Ovary (tissue), 9 donors: Measurements from ENCODE around the gene COMMD4. TPM values are rescaled to one million over a fixed set of nuclear protein-coding genes. Genes with fewer than 3 reads are reported as not detected.
"Not testable (repeated sequence)": the region's sequence is repeated elsewhere in the genome, so short reads cannot be mapped to it uniquely, and the experiment has no call there.

Experiments
- DNase-seq, 5 donors: peaks; one replicate each; pipeline ENCODE4 v3.0.0-alpha.2; 2019 to 2020
- H3K27ac ChIP-seq, 2 donors: fragments of 200-600 bp; one replicate each; pipeline versions ENCODE4 v1.5.1 to v1.8.0; 2019 to 2022
- H3K27me3 ChIP-seq: fragments of 200-600 bp; one replicate; pipeline ENCODE4 v1.8.0; 2022
- H3K36me3 ChIP-seq: fragments of 200-600 bp; sonication (generic); one replicate; pipeline ENCODE4 v1.5.1; 2019
- H3K4me1 ChIP-seq: one replicate; pipeline ENCODE4 v1.8.1; 2013; ENCODE audit warnings: mild to moderate bottlenecking, moderate library complexity; ENCODE audit not compliant: insufficient read depth
- H3K4me3 ChIP-seq: fragments of 200-600 bp; sonication (generic); one replicate; pipeline ENCODE4 v1.5.1; 2017
- H3K9me3 ChIP-seq, 2 donors: fragments of 200-600 bp in 1 of 2; sonication (generic) in 1 of 2; one replicate each; pipeline versions ENCODE4 v1.5.1 to v1.8.1; 2013 to 2019; ENCODE audit warnings: mild to moderate bottlenecking in 1 of 2, moderate library complexity in 1 of 2
- CTCF ChIP-seq, 3 donors: fragments of 450-650 bp in 2 of 3; fragments of 200-600 bp in 1 of 3; IDR thresholded peaks; one replicate each; pipeline versions ENCODE4 v1.5.1 to v1.8.0; 2016 to 2022; ENCODE audit warnings: antibody characterized with exemption in 3 of 3, mild to moderate bottlenecking in 1 of 3
- EP300 ChIP-seq: sonication (generic); formaldehyde crosslinking; IDR thresholded peaks from one replicate; pipeline ENCODE4 v1.6.1; 2017; ENCODE audit warnings: antibody characterized with exemption
- POLR2A ChIP-seq: fragments of 450-650 bp; IDR thresholded peaks from one replicate; pipeline ENCODE4 v1.6.1; 2017; ENCODE audit warnings: antibody characterized with exemption, mild to moderate bottlenecking, moderate library complexity
- WGBS, 3 donors: extraction: QIAGEN DNeasy Blood & Tissue Kit in 1 of 3; methylation state at CpG; one replicate each; pipeline versions ENCODE4 v1.1.5 to v1.1.7; 2013 to 2017; 5-methylcytosine and 5-hydroxymethylcytosine counted together
- intact Hi-C, 4 donors: fragments of 100-400 bp; cut with DNase I; formaldehyde crosslinking; loops; one replicate each; pipeline versions ENCODE4 v1.11.0 to v1.15.1; 2022 to 2023
- polyA plus RNA-seq, 2 donors: library from polyadenylated mRNA; stranded (reverse); fragments of 200-250 nt in 1 of 2; fragments of 350-450 nt in 1 of 2; fragmentation: Illumina TruSeq in 1 of 2; extraction: RNeasy Lipid Tissue Mini Kit (QIAGEN cat#74804) in 1 of 2; gene quantifications; one replicate each; pipeline ENCODE4 v1.2.3, GENCODE V29; 2013 to 2014
- total RNA-seq, 7 donors: library from RNA; depleted of rRNA in 2 of 7; stranded (reverse); fragments of >200 nt in 2 of 7; fragmentation: NEBNext Ultra II Directional in 3 of 7; extraction: Animal tissue kit (Norgen Biotek cat#: 25700) in 3 of 7; gene quantifications; one replicate each; pipeline versions ENCODE4 v1.1.0 to v1.2.4, GENCODE V29; 2016 to 2023
- donor health status: DM: no; HTN: no; CAD: no; lungs with moderate emphysema.
- donor health status: DM: no; HTN: no; CAD: no.
- donor health status: Bipolar disorder and iron deficiency.
- donor health status: DM: yes; HTN: yes; CAD: no.
- donor health status: DM: no; HTN: no; CAD: no.
- donor health status: DM: yes; HTN: yes; CAD: no.

The COMMD4 gene
- total and polyA plus RNA-seq, 9 donors = 12.1 to 67.9 (median 42.0) TPM

DNA sequence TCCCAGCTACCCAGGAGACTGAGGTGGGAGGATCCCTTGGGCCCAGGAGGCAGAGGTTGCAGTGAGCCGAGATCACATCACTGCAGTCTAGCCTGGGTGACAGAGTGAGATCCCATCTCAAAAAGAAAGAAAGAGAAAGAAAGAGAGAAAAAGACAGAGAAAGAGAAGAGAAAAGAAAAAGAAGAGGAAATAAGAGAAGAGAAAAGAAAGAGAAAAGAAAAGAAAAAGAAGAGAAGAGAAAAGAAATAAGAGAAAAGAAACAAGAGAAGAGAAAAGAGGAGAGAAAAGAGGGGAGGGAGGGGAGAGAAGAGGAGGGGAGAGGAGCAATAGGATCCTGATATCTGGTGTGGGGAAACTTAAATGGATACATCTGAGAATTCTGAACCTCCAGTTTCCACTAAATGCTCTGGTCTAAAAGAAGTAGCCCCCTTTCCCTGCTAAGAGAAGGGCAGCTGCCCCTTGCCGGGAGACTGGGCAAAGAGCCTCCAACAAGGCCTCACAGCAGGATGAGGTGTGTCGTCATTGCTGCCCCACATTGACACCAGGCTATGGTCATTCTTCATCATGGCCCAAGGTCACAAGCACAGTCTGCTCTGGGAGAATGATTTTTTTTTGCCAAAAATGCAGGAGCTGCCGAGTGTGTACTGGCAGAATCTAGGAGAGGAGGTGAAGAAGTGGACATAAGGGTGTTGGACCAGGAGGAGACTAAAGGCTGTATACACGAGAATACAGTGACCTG lies 21.1 kb upstream of the COMMD4 start:
- no peaks in the 10 kb centered on the region for H3K4me1 ChIP-seq
- no peak for TF ChIP-seq EP300
- TF ChIP-seq CTCF (IDR thresholded peaks at IDR 0.05) = no peak
- no peak for TF ChIP-seq POLR2A
- no peaks in the 10 kb centered on the region for H3K36me3 ChIP-seq
- no peaks in the 10 kb centered on the region for H3K9me3 ChIP-seq
- 61 to 68% (median 64%) methylated on average over 5 of the region's 5 CpGs for WGBS, 3 donors
- H3K27ac ChIP-seq = no peak overlapping the region
- H3K27me3 ChIP-seq = no peaks in the 10 kb centered on the region
- no peak overlapping the region for H3K4me3 ChIP-seq
- no peak for DNase-seq
- intact Hi-C loops = loop anchor here in 1 of 4 donors (10.0 kb wide), 1 partner anchor 80 kb away; no protein-coding TSS in a partner anchor

- H3K9me3 ChIP-seq, H3K4me1 ChIP-seq, H3K36me3 ChIP-seq, H3K4me3 ChIP-seq, DNase-seq, H3K27ac ChIP-seq, H3K27me3 ChIP-seq: not testable (repeated sequence)
- intact Hi-C loops = loop anchor here in 1 of 4 donors (10.0 kb wide), 1 partner anchor 85 kb away; no protein-coding TSS in a partner anchor
- 79 to 89% (median 86%) methylated on average over 5 of the region's 5 CpGs for WGBS, 3 donors
Observed at GRCh38 chr15:75319231-75319897, 16.5 kb upstream of the COMMD4 start.

GRCh38 chr15:75321711-75322110 lies 14.2 kb upstream of the COMMD4 start:
- H3K27ac ChIP-seq = no peak overlapping the region
- intact Hi-C loops = loop anchor here in 1 of 4 donors (10.0 kb wide), 1 partner anchor 87 kb away; no protein-coding TSS in a partner anchor
- TF ChIP-seq POLR2A (no peak), CTCF (IDR thresholded peaks at IDR 0.05) (no peak), EP300 (no peak)
- no peak for DNase-seq
- no peaks in the 10 kb centered on the region for H3K36me3 ChIP-seq
- H3K4me1 ChIP-seq = no peaks in the 10 kb centered on the region
- H3K27me3 ChIP-seq = no peaks in the 10 kb centered on the region
- no peaks in the 10 kb centered on the region for H3K9me3 ChIP-seq
- 90 to 91% (median 91%) methylated on average over 6 of the region's 6 CpGs for WGBS, 3 donors
- H3K4me3 ChIP-seq = no peak overlapping the region

- 89 to 94% (median 92%) methylated on average over 4 of the region's 4 CpGs for WGBS, 3 donors
- H3K4me1 ChIP-seq = no peaks in the 10 kb centered on the region
- no peaks in the 10 kb centered on the region for H3K27me3 ChIP-seq
- H3K4me3 ChIP-seq = no peak overlapping the region
- no peaks in the 10 kb centered on the region for H3K9me3 ChIP-seq
- TF ChIP-seq POLR2A (no peak), EP300 (no peak), CTCF (IDR thresholded peaks at IDR 0.05) (no peak)
- DNase-seq = no peak
- intact Hi-C loops = loop anchor here in 1 of 4 donors (10.0 kb wide), 1 partner anchor 91 kb away; no protein-coding TSS in a partner anchor
- no peaks in the 10 kb centered on the region for H3K36me3 ChIP-seq
- no peak overlapping the region for H3K27ac ChIP-seq
Observed at GRCh38 chr15:75325922-75326321, 9.9 kb upstream of the COMMD4 start.

- Histone ChIP-seq H3K9me3 (no peaks in the 10 kb centered on the region), H3K36me3 (no peaks in the 10 kb centered on the region), H3K27me3 (no peaks in the 10 kb centered on the region), H3K4me3 (no peak overlapping the region), H3K27ac (no peak overlapping the region), H3K4me1 (no peaks in the 10 kb centered on the region)
- no peak for DNase-seq
- TF ChIP-seq EP300 (no peak), CTCF (IDR thresholded peaks at IDR 0.05) (no peak), POLR2A (no peak)
- intact Hi-C loops = loop anchor here in 1 of 4 donors (10.0 kb wide), 1 partner anchor 92 kb away; no protein-coding TSS in a partner anchor
- WGBS, 3 donors = 79 to 85% (median 80%) methylated on average over 4 of the region's 4 CpGs
Observed at GRCh38 chr15:75327005-75327404, 8.9 kb upstream of the COMMD4 start.
